ENCODE results near the gene RAP1GAP2.

DNA sequence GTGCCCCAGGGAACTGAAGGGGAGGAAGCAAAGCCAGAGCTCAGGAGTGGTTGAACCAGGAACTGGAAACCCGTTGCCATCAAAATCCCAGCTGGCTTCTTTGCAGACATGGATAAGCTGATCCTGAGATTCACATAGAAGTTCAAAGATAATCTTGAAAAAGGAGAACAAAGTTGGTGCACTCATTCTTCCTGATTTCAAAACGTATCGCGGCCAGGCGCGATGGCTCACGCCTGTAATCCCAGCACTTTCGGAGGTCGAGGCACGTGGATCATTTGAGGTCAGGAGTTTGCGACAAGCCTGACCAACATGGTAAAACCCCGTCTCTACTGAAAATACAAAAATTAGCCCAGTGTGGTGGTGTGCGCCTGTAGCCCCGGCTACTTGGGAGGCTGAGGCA is 7.1 kb downstream of the RAP1GAP2 start:
- TF ChIP-seq CTCF (conservative IDR thresholded peaks at IDR 0.05; ENCODE audit: low read length) (no peak), EZH2phosphoT487 (IDR thresholded peaks at IDR 0.05; ENCODE audit: borderline replicate concordance, low read depth, low read length) (no peak)
